ENCODE results near the gene CRTC3. TPM values are rescaled to one million over a fixed set of nuclear protein-coding genes. Genes with fewer than 3 reads are reported as not detected.
A peak's percentile ranks its signal among the peaks of the same experiment; 100 is the strongest.

CRTC3 gene
- total and polyA plus RNA-seq, 2 of the 13 experiments (the other 11 are each of a cell fraction or from before 2014, with no cell fraction given), result 8.4 to 11.8 TPM

DNA sequence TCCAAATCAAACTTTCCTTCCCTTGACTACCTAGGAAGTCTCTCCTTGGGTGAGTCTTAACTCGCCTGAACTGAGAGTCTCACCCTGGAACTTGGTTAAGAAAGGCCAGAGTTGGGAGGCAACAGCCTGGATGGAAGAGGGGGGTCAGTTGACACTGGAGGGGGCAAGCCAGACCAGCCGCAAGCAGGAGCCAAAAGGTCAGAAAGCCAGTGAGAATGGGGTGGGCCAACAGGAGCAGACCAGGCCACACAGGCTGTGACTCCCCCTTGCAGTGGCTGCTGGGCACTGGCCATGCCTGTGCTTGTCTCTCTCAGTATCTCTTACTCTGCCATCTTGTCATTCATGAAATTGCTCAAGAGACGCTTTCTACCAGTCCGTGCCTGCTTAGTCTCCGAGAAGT is 32.9 kb downstream of the CRTC3 start (continued):
- TF ChIP-seq, protein P1, sequence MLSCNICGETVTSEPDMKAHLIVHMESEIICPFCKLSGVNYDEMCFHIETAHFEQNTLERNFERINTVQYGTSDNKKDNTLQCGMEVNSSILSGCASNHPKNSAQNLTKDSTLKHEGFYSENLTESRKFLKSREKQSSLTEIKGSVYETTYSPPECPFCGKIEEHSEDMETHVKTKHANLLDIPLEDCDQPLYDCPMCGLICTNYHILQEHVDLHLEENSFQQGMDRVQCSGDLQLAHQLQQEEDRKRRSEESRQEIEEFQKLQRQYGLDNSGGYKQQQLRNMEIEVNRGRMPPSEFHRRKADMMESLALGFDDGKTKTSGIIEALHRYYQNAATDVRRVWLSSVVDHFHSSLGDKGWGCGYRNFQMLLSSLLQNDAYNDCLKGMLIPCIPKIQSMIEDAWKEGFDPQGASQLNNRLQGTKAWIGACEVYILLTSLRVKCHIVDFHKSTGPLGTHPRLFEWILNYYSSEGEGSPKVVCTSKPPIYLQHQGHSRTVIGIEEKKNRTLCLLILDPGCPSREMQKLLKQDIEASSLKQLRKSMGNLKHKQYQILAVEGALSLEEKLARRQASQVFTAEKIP (CRISPR knock-in tag; IDR thresholded peaks at IDR 0.05; ENCODE audit: borderline replicate concordance), result no peak
- TF ChIP-seq CHD2 (IDR thresholded peaks at IDR 0.05; ENCODE audit: low read depth, low read length) (no peak), PCBP1 (IDR thresholded peaks at IDR 0.05; ENCODE audit: borderline replicate concordance, low read depth, low read length) (no peak), ELF1 (CRISPR knock-in tag; IDR thresholded peaks at IDR 0.05) (no peak), ZC3H13 (CRISPR knock-in tag; IDR thresholded peaks at IDR 0.05) (no peak), PPARG (CRISPR knock-in tag; conservative IDR thresholded peaks at IDR 0.05) (no peak), KLF13 (CRISPR knock-in tag; IDR thresholded peaks at IDR 0.05) (no peak), SMC3 (IDR thresholded peaks at IDR 0.05; ENCODE audit: low read length) (no peak), NFIB (CRISPR knock-in tag; IDR thresholded peaks at IDR 0.05; ENCODE audit: borderline replicate concordance) (no peak), HOXA5 (CRISPR knock-in tag; IDR thresholded peaks at IDR 0.05) (no peak), KLF15 (CRISPR knock-in tag; IDR thresholded peaks at IDR 0.05; ENCODE audit: borderline replicate concordance) (no peak), ZNF12 (CRISPR knock-in tag; IDR thresholded peaks at IDR 0.05) (no peak), NCOA2 (CRISPR knock-in tag; IDR thresholded peaks at IDR 0.05) (no peak), ZFP36 (IDR thresholded peaks at IDR 0.05; ENCODE audit: borderline replicate concordance, low read depth, low read length, partially characterized antibody) (no peak), HMG20A (CRISPR knock-in tag; IDR thresholded peaks at IDR 0.05; ENCODE audit: borderline replicate concordance) (no peak), ESRRA (CRISPR knock-in tag; IDR thresholded peaks at IDR 0.05; ENCODE audit: low read depth) (no peak), SRSF9 (IDR thresholded peaks at IDR 0.05; ENCODE audit: borderline replicate concordance, insufficient read depth, low read depth, low read length, poor library complexity, severe bottlenecking) (no peak), ZNF3 (CRISPR knock-in tag; IDR thresholded peaks at IDR 0.05) (no peak), ZNF329 (CRISPR knock-in tag; IDR thresholded peaks at IDR 0.05; ENCODE audit: low read depth) (no peak)
- TF ChIP-seq, protein P2, sequence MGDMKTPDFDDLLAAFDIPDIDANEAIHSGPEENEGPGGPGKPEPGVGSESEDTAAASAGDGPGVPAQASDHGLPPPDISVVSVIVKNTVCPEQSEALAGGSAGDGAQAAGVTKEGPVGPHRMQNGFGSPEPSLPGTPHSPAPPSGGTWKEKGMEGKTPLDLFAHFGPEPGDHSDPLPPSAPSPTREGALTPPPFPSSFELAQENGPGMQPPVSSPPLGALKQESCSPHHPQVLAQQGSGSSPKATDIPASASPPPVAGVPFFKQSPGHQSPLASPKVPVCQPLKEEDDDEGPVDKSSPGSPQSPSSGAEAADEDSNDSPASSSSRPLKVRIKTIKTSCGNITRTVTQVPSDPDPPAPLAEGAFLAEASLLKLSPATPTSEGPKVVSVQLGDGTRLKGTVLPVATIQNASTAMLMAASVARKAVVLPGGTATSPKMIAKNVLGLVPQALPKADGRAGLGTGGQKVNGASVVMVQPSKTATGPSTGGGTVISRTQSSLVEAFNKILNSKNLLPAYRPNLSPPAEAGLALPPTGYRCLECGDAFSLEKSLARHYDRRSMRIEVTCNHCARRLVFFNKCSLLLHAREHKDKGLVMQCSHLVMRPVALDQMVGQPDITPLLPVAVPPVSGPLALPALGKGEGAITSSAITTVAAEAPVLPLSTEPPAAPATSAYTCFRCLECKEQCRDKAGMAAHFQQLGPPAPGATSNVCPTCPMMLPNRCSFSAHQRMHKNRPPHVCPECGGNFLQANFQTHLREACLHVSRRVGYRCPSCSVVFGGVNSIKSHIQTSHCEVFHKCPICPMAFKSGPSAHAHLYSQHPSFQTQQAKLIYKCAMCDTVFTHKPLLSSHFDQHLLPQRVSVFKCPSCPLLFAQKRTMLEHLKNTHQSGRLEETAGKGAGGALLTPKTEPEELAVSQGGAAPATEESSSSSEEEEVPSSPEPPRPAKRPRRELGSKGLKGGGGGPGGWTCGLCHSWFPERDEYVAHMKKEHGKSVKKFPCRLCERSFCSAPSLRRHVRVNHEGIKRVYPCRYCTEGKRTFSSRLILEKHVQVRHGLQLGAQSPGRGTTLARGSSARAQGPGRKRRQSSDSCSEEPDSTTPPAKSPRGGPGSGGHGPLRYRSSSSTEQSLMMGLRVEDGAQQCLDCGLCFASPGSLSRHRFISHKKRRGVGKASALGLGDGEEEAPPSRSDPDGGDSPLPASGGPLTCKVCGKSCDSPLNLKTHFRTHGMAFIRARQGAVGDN (CRISPR knock-in tag; IDR thresholded peaks at IDR 0.05), result peak; percentile 38
- TF ChIP-seq, protein P3, sequence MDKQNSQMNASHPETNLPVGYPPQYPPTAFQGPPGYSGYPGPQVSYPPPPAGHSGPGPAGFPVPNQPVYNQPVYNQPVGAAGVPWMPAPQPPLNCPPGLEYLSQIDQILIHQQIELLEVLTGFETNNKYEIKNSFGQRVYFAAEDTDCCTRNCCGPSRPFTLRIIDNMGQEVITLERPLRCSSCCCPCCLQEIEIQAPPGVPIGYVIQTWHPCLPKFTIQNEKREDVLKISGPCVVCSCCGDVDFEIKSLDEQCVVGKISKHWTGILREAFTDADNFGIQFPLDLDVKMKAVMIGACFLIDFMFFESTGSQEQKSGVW (CRISPR knock-in tag; IDR thresholded peaks at IDR 0.05; ENCODE audit: borderline replicate concordance), result no peak
- TF ChIP-seq, protein P4, sequence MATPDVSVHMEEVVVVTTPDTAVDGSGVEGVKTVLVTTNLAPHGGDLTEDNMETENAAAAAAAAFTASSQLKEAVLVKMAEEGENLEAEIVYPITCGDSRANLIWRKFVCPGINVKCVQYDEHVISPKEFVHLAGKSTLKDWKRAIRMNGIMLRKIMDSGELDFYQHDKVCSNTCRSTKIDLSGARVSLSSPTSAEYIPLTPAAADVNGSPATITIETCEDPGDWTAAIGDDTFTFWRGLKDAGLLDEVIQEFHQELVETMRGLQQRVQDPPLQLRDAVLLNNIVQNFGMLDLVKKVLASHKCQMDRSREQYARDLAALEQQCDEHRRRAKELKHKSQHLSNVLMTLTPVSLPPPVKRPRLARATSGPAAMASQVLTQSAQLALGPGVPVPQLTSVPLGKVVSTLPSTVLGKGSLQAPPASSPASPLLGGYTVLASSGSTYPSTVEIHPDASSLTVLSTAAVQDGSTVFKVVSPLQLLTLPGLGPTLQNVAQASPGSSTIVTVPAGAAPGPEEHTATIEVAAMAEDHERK (CRISPR knock-in tag; IDR thresholded peaks at IDR 0.05; ENCODE audit: low read depth), result no peak
